Activated naive CD4-positive, alpha-beta T cell treated with anti-CD3 and anti-CD28 coated beads, Interleukin-2, amount 50 U/mL, for 24 hours (primary cell): ENCODE data around the gene PTK7.

ENCODE experiments used
- H3K27ac Mint-ChIP-seq: one replicate; pipeline ENCODE4 v1.8.0; 2021; ENCODE audit warnings: mild to moderate bottlenecking, mixed read lengths
- H3K27me3 Mint-ChIP-seq: one replicate; pipeline ENCODE4 v1.8.0; 2021; ENCODE audit warnings: mixed read lengths
- H3K36me3 Mint-ChIP-seq: one replicate; pipeline ENCODE4 v1.8.0; 2021; ENCODE audit warnings: mixed read lengths
- H3K4me1 Mint-ChIP-seq: one replicate; pipeline ENCODE4 v1.8.0; 2021; ENCODE audit warnings: mixed read lengths
- H3K4me3 Mint-ChIP-seq: one replicate; pipeline ENCODE4 v1.8.0; 2021; ENCODE audit warnings: mild to moderate bottlenecking, mixed read lengths
- H3K9me3 Mint-ChIP-seq: one replicate; pipeline ENCODE4 v1.8.0; 2021; ENCODE audit warnings: mixed read lengths

Gene PTK7

DNA sequence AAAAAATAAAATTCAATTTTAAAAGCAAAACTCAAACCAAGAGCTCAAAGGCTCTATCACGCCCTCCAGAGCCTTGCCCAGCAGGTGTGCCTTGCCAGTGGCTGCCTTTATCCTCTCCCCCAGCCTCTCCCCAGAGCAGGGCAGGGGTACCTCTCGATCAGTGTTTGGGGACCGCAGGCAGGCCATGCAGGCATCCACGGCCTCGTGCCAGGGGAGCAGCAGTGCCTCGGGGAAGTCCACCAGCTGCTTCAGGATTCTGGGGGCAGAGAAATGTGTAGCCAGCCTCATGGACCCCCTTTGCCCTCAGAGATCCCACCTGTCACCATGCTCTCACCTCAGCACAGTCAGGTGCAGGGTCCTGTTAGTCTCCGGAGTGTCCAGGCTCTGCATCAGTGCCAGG, 28.1 kb upstream of the PTK7 start:
- Mint-ChIP-seq H3K4me3 (no peak overlapping the region), H3K27me3 (no peaks in the 10 kb centered on the region), H3K4me1 (peaks cover 26% of the 10 kb centered on the region), H3K36me3 (peaks cover 3% of the 10 kb centered on the region), H3K27ac (no peak overlapping the region), H3K9me3 (no peaks in the 10 kb centered on the region)

DNA sequence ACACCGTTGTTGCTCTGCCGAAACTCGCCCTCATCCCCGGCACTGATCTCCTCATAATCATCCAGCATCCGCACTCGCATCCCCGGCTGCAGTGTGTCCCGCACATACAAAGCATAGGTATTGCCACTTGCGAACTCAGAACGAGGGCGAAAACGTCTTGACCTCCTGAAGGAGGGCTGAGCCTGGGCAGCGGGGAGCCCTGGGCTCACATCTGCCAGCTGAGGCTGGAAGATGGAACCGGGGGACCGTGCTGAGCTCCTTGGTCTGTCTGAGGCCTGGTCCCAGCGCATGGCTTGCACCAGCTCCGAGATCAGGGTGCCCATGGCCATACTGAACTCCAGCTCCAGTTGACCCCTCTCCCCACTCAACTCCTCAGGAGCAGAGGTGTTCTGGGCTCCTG, 25.1 kb upstream of the PTK7 start:
- Mint-ChIP-seq H3K4me1 (peaks cover 40% of the 10 kb centered on the region), H3K4me3 (no peak overlapping the region), H3K27me3 (no peaks in the 10 kb centered on the region)

DNA sequence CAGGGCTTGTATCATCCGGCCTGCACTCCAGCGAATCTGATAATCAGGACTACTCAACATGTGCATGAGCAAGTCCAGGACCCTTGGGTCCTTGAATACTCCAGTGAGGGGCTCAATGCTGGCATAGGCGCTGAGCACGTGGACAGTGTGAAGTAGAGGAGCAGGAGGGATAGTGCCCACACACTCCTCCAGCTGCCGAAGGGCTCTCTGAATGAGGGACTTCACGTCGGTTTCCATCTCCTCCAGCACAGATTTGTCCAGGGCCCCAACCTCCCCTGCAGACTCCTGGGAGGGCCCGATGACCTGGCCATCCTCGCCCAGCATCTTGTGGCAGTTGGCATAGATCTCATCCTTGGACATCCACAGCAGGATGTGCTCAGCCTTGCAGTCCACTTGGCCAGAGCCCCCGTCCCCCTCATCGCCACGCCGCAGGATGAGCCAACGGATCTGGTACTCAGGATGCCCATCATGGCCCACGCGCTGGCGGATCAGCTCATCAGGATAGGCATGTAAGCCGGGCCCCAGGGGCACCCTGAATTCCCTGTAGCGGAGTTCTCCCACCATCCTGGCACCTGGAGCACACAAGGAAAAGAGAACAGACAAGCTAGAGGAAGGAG, 23.8 kb upstream of the PTK7 start:
- Mint-ChIP-seq H3K9me3 (no peaks in the 10 kb centered on the region), H3K36me3 (peaks cover 5% of the 10 kb centered on the region), H3K27me3 (no peaks in the 10 kb centered on the region), H3K4me1 (peaks cover 44% of the 10 kb centered on the region), H3K4me3 (peak overlapping the region; percentile 96), H3K27ac (peak overlapping the region; percentile 97)

More for the DNA sequence above, 25.1 kb upstream of the PTK7 start:
- Mint-ChIP-seq H3K9me3 (no peaks in the 10 kb centered on the region), H3K27ac (peak overlapping the region; percentile 65), H3K36me3 (peaks cover 3% of the 10 kb centered on the region)

DNA sequence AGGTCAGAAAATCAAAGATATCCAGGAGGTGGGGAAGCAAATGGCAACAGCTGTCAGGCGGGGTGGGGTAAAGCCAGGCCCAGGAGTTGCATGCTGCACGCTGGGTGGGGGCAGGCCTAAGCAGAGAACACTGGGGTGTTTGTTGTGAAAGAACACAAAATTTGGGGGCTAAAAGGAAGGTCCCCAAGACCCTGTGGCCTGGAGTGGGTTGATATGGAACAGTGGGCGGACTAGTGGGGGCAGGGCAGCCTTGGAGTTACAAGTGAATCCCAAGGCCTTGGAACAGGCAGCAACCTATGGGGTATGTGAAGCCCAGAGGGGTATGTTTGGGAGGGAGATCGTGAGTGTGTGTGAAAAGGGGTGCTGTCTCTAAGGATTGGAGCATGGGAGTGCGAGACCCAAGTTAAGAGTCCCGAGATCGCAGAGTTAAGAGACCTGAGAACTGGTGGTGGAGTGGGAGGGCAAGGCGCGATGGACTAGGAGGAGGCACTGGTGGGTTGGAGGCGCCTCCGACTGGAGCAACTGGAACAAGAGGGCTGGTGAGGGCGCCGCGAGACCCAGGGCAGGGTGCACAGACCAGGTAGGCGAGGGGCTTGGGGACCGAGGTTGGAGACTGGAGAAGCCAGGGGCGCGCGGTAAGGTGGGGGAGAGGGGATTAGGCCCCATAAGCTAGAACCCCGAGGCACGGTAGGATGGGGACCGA, 23.1 kb upstream of the PTK7 start:
- Mint-ChIP-seq H3K4me3 (peak overlapping the region; percentile 96), H3K27ac (peak overlapping the region; percentile 97), H3K9me3 (no peaks in the 10 kb centered on the region), H3K27me3 (no peaks in the 10 kb centered on the region), H3K36me3 (peaks cover 5% of the 10 kb centered on the region), H3K4me1 (peaks cover 49% of the 10 kb centered on the region)

DNA sequence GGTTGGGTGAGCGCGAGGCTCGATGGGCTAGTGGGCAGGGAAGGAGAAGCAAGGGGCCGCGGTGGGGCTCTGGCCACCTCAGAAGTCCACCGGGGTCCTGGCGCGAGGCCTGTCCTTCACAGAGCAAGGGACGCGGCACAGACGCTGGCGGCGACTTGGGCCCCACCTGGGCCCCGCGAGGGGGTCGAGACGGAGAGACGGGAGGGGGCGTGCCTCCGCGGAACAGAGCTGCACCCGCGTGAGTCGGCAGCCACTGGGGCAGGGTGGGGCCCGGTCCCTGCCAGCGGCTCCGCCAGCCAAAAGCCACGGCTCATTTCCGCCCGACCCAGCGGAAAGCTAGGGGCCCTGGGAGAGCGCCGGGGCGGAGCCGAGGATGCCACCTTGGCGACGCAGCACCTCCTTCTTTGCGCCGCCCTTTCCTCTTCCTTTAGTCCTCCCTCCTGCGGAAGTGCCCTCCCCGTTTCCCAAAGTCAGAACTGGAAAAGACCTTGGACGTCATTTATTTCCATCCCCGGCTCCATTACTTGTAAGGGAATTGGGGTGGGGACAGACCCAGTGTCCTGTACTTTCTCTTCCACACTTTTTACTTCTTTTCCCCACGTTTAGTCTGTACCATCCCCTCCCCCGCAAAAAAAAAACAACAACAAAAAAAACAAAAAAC, 22.4 kb upstream of the PTK7 start, which contains the start of gene CUL7:
CUL7 (minus strand) TSS at position 307 of the 661 bp plus-strand sequence. CDS start 1,063 bp downstream, outside the sequence.
- Mint-ChIP-seq H3K36me3 (peaks cover 5% of the 10 kb centered on the region), H3K4me3 (peak within 1 kb of the TSS; percentile 96), H3K4me1 (peaks cover 55% of the 10 kb centered on the region), H3K27me3 (no peaks in the 10 kb centered on the region), H3K9me3 (no peaks in the 10 kb centered on the region), H3K27ac (peak within 1 kb of the TSS; percentile 97)

DNA sequence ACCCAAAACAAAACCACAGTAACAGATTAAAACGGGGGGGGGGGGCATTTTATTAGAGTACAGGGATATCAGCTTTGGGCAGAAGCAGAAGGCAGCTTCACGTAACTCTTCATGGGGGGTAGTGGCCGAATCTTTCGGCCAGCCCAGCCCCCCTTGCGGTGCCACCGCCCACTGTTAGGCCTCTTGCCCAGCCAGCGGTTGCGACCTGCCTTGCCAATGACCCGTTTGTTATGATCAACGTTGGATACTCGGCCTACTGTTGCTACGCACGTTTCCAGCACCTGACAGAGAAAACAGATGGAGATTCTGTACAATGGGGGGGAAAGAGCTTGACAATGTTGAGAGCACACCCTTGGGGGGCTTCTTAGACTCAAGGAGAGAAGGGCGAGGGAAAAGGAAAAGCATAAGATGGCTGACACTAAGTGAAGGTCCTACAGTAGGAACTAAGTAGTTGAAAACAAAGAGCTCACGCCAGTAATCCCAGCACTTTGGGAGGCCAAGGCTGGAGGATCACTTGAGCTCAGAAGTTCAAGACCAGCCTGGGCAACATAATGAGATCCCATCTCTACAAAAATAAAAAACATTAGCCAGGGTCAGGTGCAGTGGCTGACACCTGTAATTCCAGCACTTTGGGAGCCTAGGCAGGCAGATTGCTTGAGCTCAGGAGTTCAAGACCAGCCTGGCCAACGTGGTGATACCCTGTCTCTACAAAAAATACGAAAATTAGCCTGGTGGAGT, 21.7 kb upstream of the PTK7 start:
- no peaks in the 10 kb centered on the region for H3K9me3 Mint-ChIP-seq
- H3K27ac Mint-ChIP-seq = peak overlapping the region; percentile 96
- H3K4me3 Mint-ChIP-seq = peak overlapping the region; percentile 96
- no peaks in the 10 kb centered on the region for H3K27me3 Mint-ChIP-seq
- H3K36me3 Mint-ChIP-seq = peaks cover 4% of the 10 kb centered on the region
- H3K4me1 Mint-ChIP-seq = peaks cover 58% of the 10 kb centered on the region

DNA sequence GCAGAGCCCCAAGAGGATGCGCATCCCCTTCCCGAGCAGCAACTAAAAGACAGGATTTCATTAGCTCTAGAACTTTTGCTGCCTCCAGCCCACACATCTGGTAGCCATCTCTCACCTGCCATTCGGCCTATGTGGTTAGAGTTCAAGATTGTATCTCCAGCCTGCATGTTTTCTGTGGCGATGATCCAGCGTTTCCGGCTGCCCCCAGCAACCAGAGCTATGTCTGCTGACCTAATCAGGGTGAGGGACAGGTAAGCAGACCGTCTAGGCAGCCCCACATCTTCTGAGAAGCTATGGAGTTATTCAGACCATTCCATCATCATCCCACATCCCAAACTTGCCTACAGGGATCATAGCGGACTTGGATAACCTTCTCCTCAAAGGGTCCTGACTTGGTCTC, 20.1 kb upstream of the PTK7 start:
- no peaks in the 10 kb centered on the region for H3K9me3 Mint-ChIP-seq
- H3K27me3 Mint-ChIP-seq = no peaks in the 10 kb centered on the region
- H3K4me1 Mint-ChIP-seq = peaks cover 65% of the 10 kb centered on the region
- peak overlapping the region; percentile 51 for H3K27ac Mint-ChIP-seq
- H3K36me3 Mint-ChIP-seq = peaks cover 2% of the 10 kb centered on the region
- H3K4me3 Mint-ChIP-seq = no peak overlapping the region

DNA sequence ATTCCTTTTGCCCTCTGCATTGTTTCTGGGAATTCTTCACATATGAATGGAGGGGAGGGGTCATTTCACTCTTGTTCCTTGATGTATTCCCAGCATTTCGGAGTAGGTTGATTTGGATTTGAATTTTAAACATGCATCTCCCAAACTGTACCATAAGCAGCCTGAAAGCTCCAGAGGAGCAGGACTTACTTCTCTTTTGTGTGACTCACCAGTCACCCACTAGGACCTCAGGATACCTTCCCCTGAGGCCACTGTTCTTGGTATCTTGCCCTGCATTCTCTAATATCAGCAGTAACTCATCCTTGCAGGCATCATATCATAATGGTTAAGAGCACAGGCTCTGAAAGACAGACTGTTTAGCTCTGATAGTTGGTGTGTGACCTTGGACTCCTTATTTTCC, 17.6 kb upstream of the PTK7 start:
- H3K27me3 Mint-ChIP-seq = no peaks in the 10 kb centered on the region
- H3K4me1 Mint-ChIP-seq = peaks cover 48% of the 10 kb centered on the region
- H3K9me3 Mint-ChIP-seq = no peaks in the 10 kb centered on the region
- peaks cover 2% of the 10 kb centered on the region for H3K36me3 Mint-ChIP-seq
- peak overlapping the region; percentile 24 for H3K27ac Mint-ChIP-seq
- peak overlapping the region; percentile 96 for H3K4me3 Mint-ChIP-seq

DNA sequence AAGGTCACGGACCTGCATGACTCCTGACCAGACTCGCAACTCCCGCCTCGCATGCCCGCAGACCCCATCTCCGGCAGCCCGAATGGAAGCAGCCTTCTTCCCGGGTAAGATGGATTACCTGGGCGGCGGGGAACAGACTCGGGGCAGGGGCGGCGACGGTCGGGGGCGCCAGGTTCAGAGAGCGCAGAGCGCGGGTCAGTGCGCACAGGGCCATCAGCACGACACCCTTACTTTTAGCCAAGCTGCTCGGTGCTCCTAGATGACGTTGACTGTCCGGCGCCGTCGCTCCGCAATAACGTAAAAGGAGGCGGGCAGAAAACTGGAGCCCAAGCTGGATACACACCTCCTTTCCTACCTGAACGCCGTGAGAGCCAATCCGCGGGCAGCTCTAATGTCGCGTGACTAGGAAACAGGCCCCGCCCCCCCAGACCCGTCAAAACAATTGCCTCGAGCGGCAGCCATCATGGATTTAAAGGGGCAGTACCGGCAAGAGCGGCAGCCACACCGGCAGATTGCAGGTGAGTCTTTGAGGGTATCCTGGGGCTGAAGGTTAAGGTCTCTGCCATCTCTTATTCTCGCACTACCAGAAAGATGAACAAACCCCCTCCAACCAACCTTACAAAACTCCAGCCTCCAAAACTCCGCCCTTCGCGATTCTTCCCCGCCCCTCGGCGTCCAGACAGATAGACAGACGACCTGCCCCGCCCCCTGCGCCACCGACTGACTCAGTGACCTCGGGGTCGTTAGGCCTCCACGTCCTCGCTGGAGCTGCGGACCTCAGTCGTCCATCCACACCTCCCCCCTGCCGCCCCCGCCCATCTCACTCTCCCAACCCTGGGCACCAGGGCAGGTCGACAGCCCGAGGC, 16.7 kb upstream of the PTK7 start, which contains the start of the genes KLC4 and MRPL2:
KLC4 (plus strand) TSS at position 464 of the 866 bp plus-strand sequence. CDS start 1,705 bp downstream, outside the sequence.
MRPL2 (minus strand) TSS at position 267 of the 866 bp plus-strand sequence; CDS start at position 214, 53 bp downstream.
- Mint-ChIP-seq H3K4me1 (peaks cover 42% of the 10 kb centered on the region), H3K9me3 (no peaks in the 10 kb centered on the region), H3K36me3 (peaks cover 4% of the 10 kb centered on the region), H3K27ac (peak within 1 kb of the TSS; percentile 99), H3K27me3 (no peaks in the 10 kb centered on the region), H3K4me3 (peak within 1 kb of the TSS; percentile 96)

DNA sequence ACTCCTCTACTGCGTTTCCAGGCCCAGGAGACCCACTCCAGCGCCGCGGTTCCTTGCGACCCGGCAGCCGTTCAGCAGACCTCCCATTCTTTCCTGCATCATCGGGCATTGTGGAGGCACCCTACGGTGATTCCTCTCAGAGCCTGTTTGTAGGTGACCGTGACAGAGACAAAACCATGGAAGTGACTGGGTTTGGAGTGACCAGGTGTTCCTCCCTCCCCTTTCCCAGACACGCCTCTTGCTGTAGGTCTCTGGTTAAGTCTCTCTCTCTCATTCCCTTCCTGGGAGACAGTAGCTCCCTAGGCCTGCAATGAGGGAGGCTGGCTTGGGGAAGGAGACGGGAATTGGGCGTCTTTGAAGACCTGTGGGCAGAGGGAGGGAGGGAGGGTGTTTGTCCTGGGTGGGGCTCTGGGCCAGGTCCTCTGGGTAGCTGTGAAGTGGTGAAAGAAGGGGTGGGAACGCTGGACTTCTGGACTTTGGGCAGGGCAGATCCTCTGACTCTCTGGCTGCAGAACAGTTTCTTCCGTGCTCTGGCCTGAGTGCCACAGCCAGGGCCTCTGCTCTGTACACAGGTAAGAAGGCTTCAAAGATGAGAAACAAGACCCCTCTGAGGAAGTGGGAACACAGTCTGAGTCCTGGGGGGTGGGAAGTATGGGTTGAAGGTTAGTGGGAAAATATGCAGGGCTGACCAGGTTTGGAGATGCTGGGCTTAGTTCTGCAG, 15.9 kb upstream of the PTK7 start:
- Mint-ChIP-seq H3K4me3 (peak overlapping the region; percentile 96), H3K9me3 (no peaks in the 10 kb centered on the region), H3K36me3 (peaks cover 4% of the 10 kb centered on the region), H3K27me3 (no peaks in the 10 kb centered on the region), H3K4me1 (peaks cover 41% of the 10 kb centered on the region), H3K27ac (peak overlapping the region; percentile 99)

DNA sequence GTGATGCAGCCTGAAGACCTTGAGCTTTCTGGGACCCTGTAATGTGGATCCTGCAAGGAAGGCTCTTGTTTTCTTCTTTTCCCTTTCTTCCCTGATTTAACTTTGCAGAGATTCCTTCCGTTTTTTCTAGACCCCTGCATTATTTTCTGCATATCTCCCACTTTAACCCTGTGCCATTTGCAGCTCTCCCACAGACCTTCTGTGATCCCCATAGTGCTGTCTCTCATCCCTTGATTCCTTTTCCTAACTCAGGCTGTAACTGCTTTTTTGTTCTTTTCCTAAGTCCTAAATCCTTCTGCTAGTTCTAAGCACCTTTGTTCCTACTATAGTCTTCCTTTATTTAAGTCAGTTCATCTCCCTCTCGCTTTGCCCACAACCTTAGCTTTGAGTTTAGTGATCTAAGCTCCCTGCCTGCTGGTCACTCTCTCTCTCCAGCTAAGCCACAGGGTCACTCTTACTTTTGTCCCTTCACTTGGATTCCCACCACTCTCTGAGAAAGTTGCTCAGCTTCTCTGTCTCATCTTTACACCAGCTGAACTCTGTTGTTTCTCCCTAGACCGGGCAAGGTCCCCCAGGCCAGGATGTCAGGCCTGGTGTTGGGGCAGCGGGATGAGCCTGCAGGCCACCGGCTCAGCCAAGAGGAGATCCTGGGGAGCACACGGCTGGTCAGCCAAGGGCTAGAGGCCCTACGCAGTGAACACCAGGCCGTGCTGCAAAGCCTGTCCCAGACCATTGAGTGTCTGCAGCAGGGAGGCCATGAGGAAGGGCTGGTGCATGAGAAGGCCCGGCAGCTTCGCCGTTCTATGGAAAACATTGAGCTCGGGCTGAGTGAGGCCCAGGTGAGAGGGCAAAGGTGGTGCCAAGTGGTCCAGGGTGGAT, 15.1 kb upstream of the PTK7 start:
- H3K4me3 Mint-ChIP-seq = peak overlapping the region; percentile 96
- H3K4me1 Mint-ChIP-seq = peaks cover 37% of the 10 kb centered on the region
- peak overlapping the region; percentile 39 for H3K27ac Mint-ChIP-seq
- H3K36me3 Mint-ChIP-seq = peaks cover 8% of the 10 kb centered on the region
- no peaks in the 10 kb centered on the region for H3K9me3 Mint-ChIP-seq
- H3K27me3 Mint-ChIP-seq = no peaks in the 10 kb centered on the region

DNA sequence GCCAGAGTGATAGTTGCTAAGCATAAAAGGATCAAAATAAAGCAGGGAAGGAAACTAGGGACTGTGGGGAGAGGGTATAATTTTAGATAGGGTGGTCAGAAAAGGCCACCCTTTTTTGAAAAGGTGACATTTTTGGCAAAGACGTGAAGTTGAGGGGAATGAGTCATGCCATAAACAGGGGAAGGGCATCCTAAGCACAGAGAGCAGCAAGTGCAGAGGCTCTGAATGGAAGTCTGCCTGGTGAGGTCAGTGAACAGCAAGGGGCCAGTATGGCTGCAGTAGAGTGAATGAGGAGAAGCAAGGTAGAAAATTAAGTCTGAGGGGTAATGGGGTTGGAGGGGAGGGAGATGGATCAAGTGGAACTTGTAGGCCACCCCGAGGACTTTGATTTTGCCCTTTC, 14.3 kb upstream of the PTK7 start:
- H3K27me3 Mint-ChIP-seq = no peaks in the 10 kb centered on the region
- H3K4me1 Mint-ChIP-seq = peaks cover 33% of the 10 kb centered on the region
- H3K4me3 Mint-ChIP-seq = peak overlapping the region; percentile 28
- peaks cover 6% of the 10 kb centered on the region for H3K36me3 Mint-ChIP-seq
- no peaks in the 10 kb centered on the region for H3K9me3 Mint-ChIP-seq
- no peak overlapping the region for H3K27ac Mint-ChIP-seq

DNA sequence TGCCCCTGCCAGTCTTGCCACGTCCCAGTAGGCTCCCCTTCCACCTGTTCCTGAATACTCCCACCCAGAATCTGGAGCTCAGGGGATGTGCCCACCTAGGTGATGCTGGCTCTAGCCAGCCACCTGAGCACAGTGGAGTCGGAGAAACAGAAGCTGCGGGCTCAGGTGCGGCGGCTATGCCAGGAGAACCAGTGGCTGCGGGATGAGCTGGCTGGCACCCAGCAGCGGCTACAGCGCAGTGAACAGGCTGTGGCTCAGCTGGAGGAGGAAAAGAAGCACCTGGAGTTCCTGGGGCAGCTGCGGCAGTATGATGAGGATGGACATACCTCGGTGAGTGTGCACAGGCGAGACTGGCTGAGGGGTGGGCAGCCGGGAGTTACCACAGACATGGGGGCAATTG, 13.3 kb upstream of the PTK7 start:
- Mint-ChIP-seq H3K27ac (no peak overlapping the region), H3K4me1 (peaks cover 31% of the 10 kb centered on the region), H3K27me3 (no peaks in the 10 kb centered on the region), H3K4me3 (no peak overlapping the region), H3K36me3 (peaks cover 6% of the 10 kb centered on the region), H3K9me3 (no peaks in the 10 kb centered on the region)
